KOPT-K1 (cell line): ENCODE data around the gene TTC23L.

Source experiments
- H3K27ac ChIP-seq: fragments of 200-600 bp; sonication (generic); 2 replicates; pipeline ENCODE4 v1.5.1; 2016; ENCODE audit warnings: antibody characterized with exemption, mild to moderate bottlenecking, low read depth, low read length; ENCODE audit not compliant: poor library complexity, severe bottlenecking
- H3K36me3 ChIP-seq: fragments of 200-600 bp; sonication (generic); 2 replicates; pipeline ENCODE4 v1.5.1; 2017; ENCODE audit warnings: antibody characterized with exemption, mild to moderate bottlenecking, low read length, moderate library complexity; ENCODE audit not compliant: insufficient read depth
- H3K9me3 ChIP-seq: fragments of 200-600 bp; sonication (generic); 2 replicates; pipeline ENCODE4 v1.5.1; 2017; ENCODE audit warnings: antibody characterized with exemption, low read length, mild to moderate bottlenecking; ENCODE audit not compliant: insufficient read depth, poor library complexity, severe bottlenecking

Gene TTC23L

DNA sequence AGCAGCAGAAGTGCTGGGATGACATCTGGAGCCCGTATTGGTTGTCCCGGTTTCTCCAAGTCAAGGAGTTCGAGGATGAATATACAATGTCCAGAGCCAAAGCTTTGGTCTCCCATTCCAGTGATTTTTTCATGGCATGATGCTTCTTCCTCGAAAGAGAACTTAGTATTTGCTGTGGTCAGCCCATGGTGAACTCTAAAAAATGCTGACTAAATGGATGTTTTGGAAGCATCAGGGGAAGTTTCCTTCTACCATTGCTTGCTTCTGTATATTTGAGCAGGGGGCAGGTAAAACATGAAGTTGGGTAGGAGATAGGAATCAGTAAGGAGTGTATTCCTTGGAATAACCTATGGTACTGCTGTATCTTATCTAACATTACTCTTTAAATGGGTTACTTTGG, 8.6 kb downstream of the TTC23L start:
- H3K36me3 ChIP-seq: no peaks in the 10 kb centered on the region
- no peak overlapping the region for H3K27ac ChIP-seq
- no peaks in the 10 kb centered on the region for H3K9me3 ChIP-seq

DNA sequence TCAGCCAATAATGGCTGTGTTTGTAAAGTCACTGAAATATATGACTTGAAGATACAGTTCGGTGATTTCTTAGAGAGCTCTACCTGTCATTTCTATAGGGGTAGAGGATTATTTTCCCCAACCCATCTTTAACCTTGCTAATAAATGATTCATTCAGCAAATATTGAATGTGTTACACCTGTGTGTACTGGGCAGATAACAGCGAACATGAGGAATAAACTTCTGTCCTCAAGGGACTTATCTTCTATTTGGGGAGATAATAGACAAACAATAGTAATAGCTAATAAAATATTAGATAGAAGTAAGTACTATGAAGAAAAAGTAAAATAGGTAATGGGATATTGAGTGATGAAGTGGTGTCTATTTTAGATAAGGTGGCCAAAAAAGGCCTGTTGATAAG, 9.3 kb downstream of the TTC23L start:
- no peaks in the 10 kb centered on the region for H3K9me3 ChIP-seq
- no peaks in the 10 kb centered on the region for H3K36me3 ChIP-seq
- no peak overlapping the region for H3K27ac ChIP-seq

DNA sequence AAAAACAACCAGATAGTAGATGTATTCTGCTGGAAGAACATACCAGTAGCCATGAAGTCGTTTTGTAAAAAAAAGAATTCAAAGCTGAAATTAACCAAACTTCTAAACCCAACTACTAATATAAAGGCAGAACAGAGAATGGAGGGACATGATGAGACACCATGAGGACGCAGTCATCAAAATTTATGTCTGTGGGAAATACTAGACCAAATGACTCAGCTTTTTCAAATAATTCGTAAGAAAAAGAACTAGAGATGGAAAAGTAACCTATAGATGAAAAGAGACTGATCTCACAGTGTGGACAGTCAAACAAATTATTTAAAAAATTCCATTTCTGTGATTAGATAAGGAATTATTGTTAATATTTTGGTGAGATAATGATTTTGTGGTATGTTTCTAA, 10.3 kb downstream of the TTC23L start:
- Histone ChIP-seq H3K9me3 (no peaks in the 10 kb centered on the region), H3K27ac (no peak overlapping the region), H3K36me3 (no peaks in the 10 kb centered on the region)

DNA sequence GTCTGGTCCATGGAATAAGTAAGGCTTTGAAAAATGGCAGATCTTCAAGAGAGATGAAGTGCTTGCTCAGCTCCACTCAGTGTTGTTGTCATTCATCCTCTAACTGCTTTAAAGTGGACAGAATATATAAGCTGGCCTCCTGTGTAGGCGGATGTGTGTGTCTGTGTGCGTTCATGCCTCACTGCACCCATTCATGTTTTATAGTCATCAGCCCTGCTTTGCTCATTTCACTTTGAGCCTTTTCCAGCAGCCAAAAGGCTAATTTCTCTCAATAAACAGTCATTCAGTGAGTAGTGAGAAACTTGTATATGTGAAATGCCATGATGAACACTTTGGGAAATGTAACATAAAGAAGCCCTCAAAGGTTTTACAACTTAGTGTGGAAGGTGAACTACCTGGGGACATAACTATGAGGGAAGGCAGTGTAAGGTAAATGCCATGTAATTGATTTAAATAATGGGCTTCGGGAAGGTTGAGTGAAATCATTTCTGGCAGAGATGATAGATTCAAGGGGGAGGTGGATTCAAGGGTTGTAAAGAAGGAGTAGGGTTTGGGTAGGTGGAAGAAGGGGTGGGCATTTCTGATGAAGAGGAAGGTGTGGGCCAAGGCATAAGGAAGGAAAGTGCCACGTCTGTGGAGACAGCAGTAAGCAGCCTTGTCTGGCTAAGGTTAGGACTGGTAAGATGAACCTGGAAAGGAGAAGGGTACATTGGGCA, 15.7 kb downstream of the TTC23L start:
- Histone ChIP-seq H3K36me3 (no peaks in the 10 kb centered on the region), H3K9me3 (no peaks in the 10 kb centered on the region), H3K27ac (no peak overlapping the region)

DNA sequence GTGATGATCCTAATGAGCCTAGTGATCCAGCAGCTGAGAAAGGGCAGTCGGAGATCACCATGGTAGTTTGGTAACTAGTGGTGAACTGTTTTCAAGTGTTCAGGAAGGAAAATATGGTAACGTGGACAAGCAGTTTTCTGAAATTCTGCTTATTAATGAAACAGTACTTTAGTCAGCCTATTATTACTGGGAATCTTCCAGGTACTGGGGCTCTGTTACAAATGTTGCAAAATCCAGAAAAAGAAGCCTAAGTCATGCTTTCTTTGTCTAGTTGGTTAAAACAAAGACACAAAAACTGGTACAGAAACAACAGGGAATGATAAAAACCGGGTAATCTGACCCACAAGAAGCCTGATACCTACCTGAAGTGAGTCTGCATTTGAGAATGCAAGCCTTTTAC, 18.2 kb downstream of the TTC23L start:
- Histone ChIP-seq H3K9me3 (no peaks in the 10 kb centered on the region), H3K36me3 (no peaks in the 10 kb centered on the region), H3K27ac (no peak overlapping the region)

DNA sequence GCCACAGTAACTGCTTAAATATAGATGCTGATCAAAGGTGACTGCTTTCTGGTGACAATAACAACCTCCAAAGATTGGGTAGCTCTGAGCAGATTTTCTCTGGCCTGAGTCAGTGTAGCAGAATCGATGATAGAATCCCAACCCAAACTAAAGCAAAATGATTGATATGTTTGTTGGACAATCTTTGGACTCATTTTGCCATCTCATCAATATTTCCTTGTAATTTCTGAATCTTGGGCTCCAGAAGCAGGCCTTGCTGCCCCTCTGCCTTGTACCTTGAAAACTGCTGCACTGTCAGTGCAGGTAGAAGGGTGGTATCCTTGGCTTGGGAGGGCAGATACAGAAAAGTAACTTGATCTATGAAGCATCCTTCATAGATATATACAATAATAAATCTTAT, 18.9 kb downstream of the TTC23L start:
- Histone ChIP-seq H3K27ac (no peak overlapping the region), H3K36me3 (no peaks in the 10 kb centered on the region), H3K9me3 (no peaks in the 10 kb centered on the region)

DNA sequence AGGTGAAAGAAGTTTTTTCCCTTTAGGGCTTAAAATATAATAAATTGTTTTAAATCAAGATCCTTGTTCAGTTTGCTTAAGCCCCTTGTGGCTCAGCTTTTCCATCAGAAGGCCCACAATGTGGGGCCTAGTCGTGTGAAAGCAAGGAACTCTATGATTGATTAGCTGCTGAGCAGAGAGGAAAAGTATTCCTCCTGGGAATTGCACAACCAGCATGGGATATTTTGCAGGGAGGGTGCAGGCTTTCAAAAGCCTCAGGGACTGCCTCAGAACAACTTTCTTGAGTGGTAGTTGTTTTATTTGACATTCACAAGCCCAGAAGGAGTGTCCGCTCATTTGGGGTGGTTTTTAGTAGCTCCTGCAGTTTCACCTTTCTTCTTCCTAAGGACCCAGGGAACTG, 19.8 kb downstream of the TTC23L start:
- no peaks in the 10 kb centered on the region for H3K9me3 ChIP-seq
- no peaks in the 10 kb centered on the region for H3K36me3 ChIP-seq
- no peak overlapping the region for H3K27ac ChIP-seq

DNA sequence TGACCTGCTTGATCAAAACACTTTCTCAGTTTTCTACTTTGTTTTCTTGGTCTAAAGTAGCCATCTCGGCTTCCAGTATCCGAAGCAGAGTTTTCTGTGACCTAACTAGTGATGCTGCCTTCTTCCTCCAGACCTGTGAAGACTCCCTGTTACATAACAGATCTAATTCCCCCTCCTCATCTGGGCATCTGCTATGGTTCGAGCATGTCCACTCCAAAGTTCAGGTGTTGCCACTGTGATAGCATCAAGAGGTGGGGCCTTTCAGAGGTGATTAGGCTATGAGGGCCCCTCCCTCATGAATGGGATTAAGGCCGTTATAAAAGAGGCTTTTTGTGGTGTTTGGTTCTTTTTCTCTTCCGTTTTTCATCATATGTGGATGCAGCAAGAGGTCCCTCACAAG, 20.3 kb downstream of the TTC23L start:
- Histone ChIP-seq H3K36me3 (no peaks in the 10 kb centered on the region), H3K9me3 (no peaks in the 10 kb centered on the region), H3K27ac (no peak overlapping the region)

DNA sequence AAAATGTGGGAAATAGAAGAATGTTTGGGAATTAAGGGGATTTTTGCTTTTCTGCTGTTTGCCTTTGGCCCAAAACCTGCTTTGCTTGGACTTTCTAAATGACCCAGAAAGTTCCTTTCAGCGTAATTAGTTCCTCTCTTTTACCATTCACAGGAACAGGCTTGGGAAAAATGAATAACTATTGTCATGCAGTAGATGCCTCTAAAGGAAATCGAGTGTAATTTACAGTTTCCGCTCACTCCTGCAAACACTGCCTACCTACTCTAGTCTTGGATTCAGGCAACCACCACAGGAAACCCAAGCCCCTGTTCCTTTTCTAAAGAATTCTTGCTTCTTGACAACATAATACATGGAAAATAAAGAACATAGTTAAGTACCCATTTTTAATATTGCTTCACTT, 25.0 kb downstream of the TTC23L start:
- Histone ChIP-seq H3K27ac (no peak overlapping the region), H3K9me3 (no peaks in the 10 kb centered on the region), H3K36me3 (no peaks in the 10 kb centered on the region)

DNA sequence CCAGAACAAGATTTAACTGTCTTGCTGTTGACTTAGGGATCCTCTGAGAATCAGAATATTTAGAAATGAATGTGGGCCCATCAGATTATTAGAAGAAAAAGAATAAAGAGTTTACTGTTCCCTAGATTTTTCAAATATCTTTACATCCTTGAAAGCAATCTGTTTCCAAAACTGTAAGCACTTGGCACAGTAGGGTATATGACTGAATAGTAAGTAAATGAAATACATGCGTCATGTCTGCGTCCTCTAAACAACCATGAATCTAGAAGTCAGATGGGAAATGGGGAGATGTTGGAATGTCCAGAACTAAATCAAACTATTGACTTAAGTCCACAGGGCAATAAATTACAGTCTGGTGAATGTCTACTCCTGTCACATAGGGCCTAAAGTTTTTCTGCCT, 26.1 kb downstream of the TTC23L start:
- Histone ChIP-seq H3K9me3 (no peaks in the 10 kb centered on the region), H3K36me3 (no peaks in the 10 kb centered on the region), H3K27ac (no peak overlapping the region)

DNA sequence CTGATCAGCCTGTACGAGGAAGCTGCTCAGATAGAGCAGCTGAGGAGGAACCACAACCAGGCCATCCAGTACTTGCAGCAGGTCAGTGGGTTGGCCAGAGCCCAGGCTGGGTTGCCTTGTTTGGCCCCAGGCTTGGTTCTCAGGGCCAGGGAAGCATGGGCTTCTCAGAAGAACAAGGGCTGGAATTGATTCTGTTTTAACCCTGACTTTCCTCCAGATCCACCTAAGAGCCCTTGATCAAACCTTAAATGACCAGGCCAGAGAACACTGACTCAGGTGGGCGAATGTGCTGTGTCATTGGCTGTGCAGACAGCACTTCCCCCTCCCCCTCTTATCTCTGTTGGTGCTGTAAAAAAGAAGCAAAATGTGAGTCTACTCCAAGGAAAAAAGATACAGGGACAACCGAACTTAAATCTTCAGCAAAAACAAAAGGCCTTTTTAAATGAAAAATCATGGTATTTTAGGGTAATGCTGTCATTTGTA, 28.1 kb downstream of the TTC23L start:
- no peaks in the 10 kb centered on the region for H3K9me3 ChIP-seq
- no peaks in the 10 kb centered on the region for H3K36me3 ChIP-seq
- H3K27ac ChIP-seq: no peak overlapping the region

DNA sequence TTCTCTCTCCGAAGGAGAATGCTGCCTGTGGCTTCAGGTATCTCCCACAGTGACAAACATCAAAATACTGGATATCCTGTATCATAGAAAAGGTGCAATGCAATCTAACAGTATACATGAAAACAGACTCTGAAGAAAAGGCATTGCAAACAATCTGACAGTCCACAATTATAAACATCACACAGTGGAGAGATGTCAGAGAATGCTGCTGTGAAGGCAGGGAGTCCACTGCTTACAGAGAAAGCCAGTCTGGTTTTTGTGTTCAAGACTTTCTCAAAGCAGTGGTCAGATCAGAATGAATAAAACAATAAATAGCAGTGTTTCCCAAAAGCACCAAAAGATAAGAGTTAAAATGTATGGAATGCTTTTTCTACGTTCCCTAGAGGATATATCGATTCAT, 28.7 kb downstream of the TTC23L start:
- Histone ChIP-seq H3K27ac (no peak overlapping the region), H3K36me3 (no peaks in the 10 kb centered on the region), H3K9me3 (no peaks in the 10 kb centered on the region)

DNA sequence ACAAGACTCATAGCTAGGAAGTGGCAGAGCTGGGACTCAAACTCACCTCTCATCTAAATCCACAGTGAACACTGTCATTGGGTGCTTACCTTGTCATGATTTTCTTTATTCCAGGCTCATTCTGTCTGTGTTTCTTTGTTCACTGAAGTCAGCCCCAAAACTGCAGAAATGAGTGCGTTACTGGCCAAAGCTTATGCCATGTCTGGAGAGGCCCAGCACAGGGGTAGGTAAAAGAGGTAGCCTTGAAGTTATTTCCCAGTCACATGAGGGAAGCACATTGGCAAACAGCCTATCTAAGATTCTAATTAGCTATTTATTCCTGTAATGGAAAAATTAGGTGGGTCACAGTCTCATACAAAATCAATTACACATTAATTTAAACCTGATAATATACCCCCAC, 29.8 kb downstream of the TTC23L start:
- H3K36me3 ChIP-seq: no peaks in the 10 kb centered on the region
- H3K27ac ChIP-seq: no peak overlapping the region
- no peaks in the 10 kb centered on the region for H3K9me3 ChIP-seq

DNA sequence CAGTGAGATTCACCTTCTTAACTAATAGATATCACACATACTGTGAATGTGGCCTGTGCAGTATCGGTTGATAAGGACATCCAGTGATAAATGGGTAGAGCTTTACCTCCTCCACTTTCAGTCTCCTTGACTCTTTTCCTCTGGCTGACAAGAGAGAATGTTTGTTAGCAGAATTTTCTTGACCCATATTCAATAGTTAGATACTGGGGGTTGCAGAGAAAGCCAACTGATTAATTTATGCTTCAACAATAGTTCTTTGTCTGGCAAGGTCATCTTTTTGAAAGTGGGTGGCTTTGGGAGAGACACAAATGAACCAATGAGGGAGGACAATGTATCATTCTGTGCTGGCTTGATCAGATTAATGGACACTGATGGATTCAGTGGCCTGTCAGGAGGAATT, 30.3 kb downstream of the TTC23L start:
- no peak overlapping the region for H3K27ac ChIP-seq
- H3K9me3 ChIP-seq: no peaks in the 10 kb centered on the region
- no peaks in the 10 kb centered on the region for H3K36me3 ChIP-seq

DNA sequence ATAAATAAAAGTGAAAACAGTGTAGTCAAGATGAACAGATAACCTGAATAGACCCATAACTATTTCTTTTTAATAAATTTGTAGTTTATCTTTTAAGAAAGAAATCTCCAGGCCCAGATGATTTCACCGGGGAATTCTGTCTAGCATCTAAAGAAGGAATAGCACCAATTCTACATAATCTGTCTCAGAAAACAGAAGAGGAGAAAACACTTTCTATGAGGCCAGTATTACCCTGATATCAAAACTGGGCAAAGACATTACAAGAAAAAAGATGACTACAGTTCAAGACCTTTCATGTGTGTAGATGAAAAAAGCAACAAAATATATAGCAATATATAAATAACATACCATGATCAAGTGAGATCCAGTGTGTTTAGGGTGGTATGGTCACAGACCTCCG, 31.4 kb downstream of the TTC23L start:
- H3K9me3 ChIP-seq: peaks cover under 1% of the 10 kb centered on the region
- no peaks in the 10 kb centered on the region for H3K36me3 ChIP-seq

DNA sequence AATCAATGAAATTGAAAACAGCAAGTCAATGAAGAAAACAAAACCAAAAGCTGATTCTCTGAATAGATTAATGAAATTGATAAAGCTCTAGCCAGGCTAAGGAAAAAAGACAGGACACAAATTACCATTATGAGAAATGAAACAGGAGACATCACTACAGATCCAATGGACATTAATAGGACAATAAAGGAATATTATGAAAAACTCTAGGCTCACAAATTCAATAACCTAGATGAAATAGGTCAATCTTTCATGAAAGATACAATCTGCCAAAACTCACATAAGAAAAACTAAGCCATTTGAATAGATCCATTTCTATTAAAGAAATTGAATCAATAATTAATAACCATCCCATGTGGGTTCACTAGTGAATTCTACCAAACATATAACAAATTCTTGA, 37.3 kb downstream of the TTC23L start:
- no peak overlapping the region for H3K27ac ChIP-seq
- H3K9me3 ChIP-seq: peaks cover 17% of the 10 kb centered on the region
- H3K36me3 ChIP-seq: no peaks in the 10 kb centered on the region

More for the DNA sequence above, 31.4 kb downstream of the TTC23L start:
- H3K27ac ChIP-seq: no peak overlapping the region
